ENCODE measurements around the gene OR1M1.

DNA sequence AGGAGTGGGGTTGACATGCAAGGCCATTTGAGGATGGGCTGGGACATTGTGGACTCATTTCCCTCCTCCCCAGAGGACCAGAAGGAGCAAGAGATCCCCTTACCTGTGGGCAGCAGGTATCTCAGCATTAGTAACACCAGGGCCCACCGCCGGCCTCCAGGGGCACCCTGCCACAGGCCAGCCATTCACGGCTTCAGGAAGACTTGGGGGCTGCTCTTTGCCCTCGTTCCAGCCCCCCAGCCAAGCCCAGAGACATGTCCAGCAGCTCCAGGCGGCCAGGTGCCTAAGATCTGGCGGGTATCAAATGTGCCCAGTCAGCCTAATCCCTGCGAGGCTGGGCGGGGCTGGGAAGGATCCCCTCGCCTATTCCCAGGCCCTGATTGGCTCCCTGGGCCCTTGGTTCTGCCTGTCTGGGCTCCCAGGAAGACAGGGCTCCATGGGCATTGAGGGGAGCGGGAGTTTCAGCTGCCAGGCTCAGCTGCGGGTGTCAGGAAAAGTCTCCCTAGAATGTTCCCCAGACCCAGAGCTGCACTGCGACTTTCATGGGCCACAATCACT lies 21.3 kb upstream of the OR1M1 start:
- TF ChIP-seq POLR2A (IDR thresholded peaks at IDR 0.05; ENCODE audit: low read length): no peak
- TF ChIP-seq, protein P1, sequence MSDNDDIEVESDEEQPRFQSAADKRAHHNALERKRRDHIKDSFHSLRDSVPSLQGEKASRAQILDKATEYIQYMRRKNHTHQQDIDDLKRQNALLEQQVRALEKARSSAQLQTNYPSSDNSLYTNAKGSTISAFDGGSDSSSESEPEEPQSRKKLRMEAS (IDR thresholded peaks at IDR 0.05): no peak
- no peak for TF ChIP-seq POLR2AphosphoS2 (conservative IDR thresholded peaks at IDR 0.05; ENCODE audit: low read length)
- TF ChIP-seq, protein P2, sequence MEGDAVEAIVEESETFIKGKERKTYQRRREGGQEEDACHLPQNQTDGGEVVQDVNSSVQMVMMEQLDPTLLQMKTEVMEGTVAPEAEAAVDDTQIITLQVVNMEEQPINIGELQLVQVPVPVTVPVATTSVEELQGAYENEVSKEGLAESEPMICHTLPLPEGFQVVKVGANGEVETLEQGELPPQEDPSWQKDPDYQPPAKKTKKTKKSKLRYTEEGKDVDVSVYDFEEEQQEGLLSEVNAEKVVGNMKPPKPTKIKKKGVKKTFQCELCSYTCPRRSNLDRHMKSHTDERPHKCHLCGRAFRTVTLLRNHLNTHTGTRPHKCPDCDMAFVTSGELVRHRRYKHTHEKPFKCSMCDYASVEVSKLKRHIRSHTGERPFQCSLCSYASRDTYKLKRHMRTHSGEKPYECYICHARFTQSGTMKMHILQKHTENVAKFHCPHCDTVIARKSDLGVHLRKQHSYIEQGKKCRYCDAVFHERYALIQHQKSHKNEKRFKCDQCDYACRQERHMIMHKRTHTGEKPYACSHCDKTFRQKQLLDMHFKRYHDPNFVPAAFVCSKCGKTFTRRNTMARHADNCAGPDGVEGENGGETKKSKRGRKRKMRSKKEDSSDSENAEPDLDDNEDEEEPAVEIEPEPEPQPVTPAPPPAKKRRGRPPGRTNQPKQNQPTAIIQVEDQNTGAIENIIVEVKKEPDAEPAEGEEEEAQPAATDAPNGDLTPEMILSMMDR (IDR thresholded peaks at IDR 0.05): no peak

Data from A549 (cell line).